Measurements from ENCODE around the gene COL7A1. TPM values are rescaled to one million over a fixed set of nuclear protein-coding genes. Genes with fewer than 3 reads are reported as not detected.

Gene COL7A1
- total RNA-seq, 4 donors from 2014 or later: 3.1 to 15.7 (median 15.0) TPM

GRCh38 chr3:48596157-48596556 lies 1.0 kb upstream of the COL7A1 start:
- DNase-seq (ENCODE audit: low spot score in 2 of 2): no peak
- Histone ChIP-seq H3K9me3 (no peaks in the 10 kb centered on the region), H3K27me3 (peaks cover 0 to 13% of the 10 kb centered on the region in 2 donors), H3K27ac (no peak overlapping the region), H3K36me3 (peaks cover 0 to 50% (median 23%) of the 10 kb centered on the region in 3 donors), H3K4me1 (peaks cover 0 to 37% (median 11%) of the 10 kb centered on the region in 4 donors), H3K4me3 (no peak overlapping the region)
- WGBS, 2 donors: 76 to 86% methylated on average over 5 of the region's 5 CpGs
- TF ChIP-seq POLR2A (IDR thresholded peaks at IDR 0.05) (no peak), CTCF (IDR thresholded peaks at IDR 0.05) (no peak), EP300 (IDR thresholded peaks at IDR 0.05) (no peak)

GRCh38 chr3:48595526-48596121 lies 495 bp upstream of the COL7A1 start:
- Histone ChIP-seq H3K27me3 (peaks cover 0 to 13% of the 10 kb centered on the region in 2 donors), H3K36me3 (peaks cover 0 to 45% (median 18%) of the 10 kb centered on the region in 3 donors), H3K9me3 (no peaks in the 10 kb centered on the region), H3K4me3 (peak overlapping the region in 1 of 4 donors; percentile 44), H3K4me1 (peaks cover 0 to 37% (median 11%) of the 10 kb centered on the region in 4 donors), H3K27ac (no peak overlapping the region)
- no peak for DNase-seq (ENCODE audit: low spot score in 2 of 2)
- TF ChIP-seq POLR2A (IDR thresholded peaks at IDR 0.05): no peak
- no peak for TF ChIP-seq EP300 (IDR thresholded peaks at IDR 0.05)
- no peak for TF ChIP-seq CTCF (IDR thresholded peaks at IDR 0.05)
- WGBS, 2 donors: 35 to 39% methylated on average over 5 to 8 of the region's 10 CpGs

GRCh38 chr3:48594417-48595049 lies 596 bp downstream of the COL7A1 start:
- peak overlapping the region in 2 of 4 donors; percentile 20 to 59 for H3K27ac ChIP-seq
- WGBS, 2 donors: 28 to 34% methylated on average over 38 to 39 of the region's 39 CpGs
- H3K4me1 ChIP-seq: peaks cover 0 to 37% (median 11%) of the 10 kb centered on the region in 4 donors

GRCh38 chr3:48593337-48593736 lies 1.8 kb downstream of the COL7A1 start:
- no peak for TF ChIP-seq CTCF (IDR thresholded peaks at IDR 0.05)
- TF ChIP-seq EP300 (IDR thresholded peaks at IDR 0.05): no peak
- TF ChIP-seq POLR2A (IDR thresholded peaks at IDR 0.05): no peak
- no peak for DNase-seq (ENCODE audit: low spot score in 2 of 2)
- H3K27ac ChIP-seq: no peak overlapping the region
- H3K27me3 ChIP-seq: peaks cover 0 to 13% of the 10 kb centered on the region in 2 donors
- no peak overlapping the region for H3K4me3 ChIP-seq
- H3K4me1 ChIP-seq: peaks cover 0 to 26% (median 11%) of the 10 kb centered on the region in 4 donors
- H3K36me3 ChIP-seq: peaks cover 0 to 27% (median 0%) of the 10 kb centered on the region in 3 donors
- 88 to 89% methylated on average over 4 to 8 of the region's 9 CpGs for WGBS, 2 donors
- H3K9me3 ChIP-seq: no peaks in the 10 kb centered on the region

More at GRCh38 chr3:48594417-48595049, 596 bp downstream of the COL7A1 start:
- TF ChIP-seq POLR2A (IDR thresholded peaks at IDR 0.05): no peak
- no peak for TF ChIP-seq CTCF (IDR thresholded peaks at IDR 0.05)
- TF ChIP-seq EP300 (IDR thresholded peaks at IDR 0.05): no peak
- DNase-seq (ENCODE audit: low spot score in 2 of 2): no peak
- Histone ChIP-seq H3K36me3 (peaks cover 0 to 39% (median 7%) of the 10 kb centered on the region in 3 donors), H3K27me3 (peaks cover 0 to 13% of the 10 kb centered on the region in 2 donors), H3K9me3 (no peaks in the 10 kb centered on the region), H3K4me3 (peak overlapping the region in 3 of 4 donors; percentile 18 to 44 (median 33))

- Histone ChIP-seq H3K36me3 (peaks cover 0 to 20% (median 0%) of the 10 kb centered on the region in 3 donors), H3K4me3 (no peak overlapping the region), H3K27ac (no peak overlapping the region), H3K27me3 (peaks cover 0 to 13% of the 10 kb centered on the region in 2 donors), H3K9me3 (no peaks in the 10 kb centered on the region), H3K4me1 (peaks cover 0 to 20% (median 11%) of the 10 kb centered on the region in 4 donors)
- 89 to 90% methylated on average over 21 of the region's 21 CpGs for WGBS, 2 donors
- TF ChIP-seq CTCF (IDR thresholded peaks at IDR 0.05): no peak
- TF ChIP-seq POLR2A (IDR thresholded peaks at IDR 0.05): no peak
- no peak for TF ChIP-seq EP300 (IDR thresholded peaks at IDR 0.05)
- DNase-seq (ENCODE audit: low spot score in 2 of 2): no peak
Measured at GRCh38 chr3:48592519-48593087, 2.5 kb downstream of the COL7A1 start.

Measured in tibial nerve (tissue), 4 donors.